Astrocyte (in vitro differentiated cells and primary cell): ENCODE data around the gene SUN1. TPM values are rescaled to one million over a fixed set of nuclear protein-coding genes. Genes with fewer than 3 reads are reported as not detected.

Experiments
- DNase-seq: peaks from one replicate; pipeline ENCODE4 v3.0.0-alpha.2; 2010; ENCODE audit warnings: low read depth
- FAIRE-seq: peaks from 2 replicates; lab custom pipeline; 2011; peaks lifted over from hg19 to GRCh38; lab: Jason Lieb, UNC
- H2AFZ ChIP-seq: 2 replicates; pipeline ENCODE4 v1.6.0; 2012; ENCODE audit warnings: low read depth, low read length, inconsistent platforms
- H3K27ac ChIP-seq: 2 replicates; pipeline ENCODE4 v1.5.1; 2011; ENCODE audit warnings: low read depth, low read length, inconsistent platforms
- H3K27me3 ChIP-seq: 2 replicates; pipeline ENCODE4 v1.6.0; 2011; ENCODE audit warnings: low read length, inconsistent platforms; ENCODE audit not compliant: insufficient read depth
- H3K36me3 ChIP-seq: 2 replicates; pipeline ENCODE4 v1.5.1; 2011; ENCODE audit warnings: low read length, inconsistent platforms; ENCODE audit not compliant: insufficient read depth
- H3K4me1 ChIP-seq: 2 replicates; pipeline ENCODE4 v1.5.1; 2011; ENCODE audit warnings: low read length, inconsistent platforms; ENCODE audit not compliant: insufficient read depth
- H3K4me2 ChIP-seq: 2 replicates; pipeline ENCODE4 v1.6.0; 2012; ENCODE audit warnings: low read length, inconsistent platforms
- H3K4me3 ChIP-seq: 2 replicates; pipeline ENCODE4 v1.5.1; 2011; ENCODE audit warnings: low read depth, mild to moderate bottlenecking, low read length, inconsistent platforms; ENCODE audit not compliant: insufficient read depth
- H3K79me2 ChIP-seq: 2 replicates; pipeline ENCODE4 v1.6.0; 2012; ENCODE audit warnings: mild to moderate bottlenecking, low read length, inconsistent platforms; ENCODE audit not compliant: insufficient read depth
- H3K9ac ChIP-seq: 2 replicates; pipeline ENCODE4 v1.6.0; 2012; ENCODE audit warnings: mild to moderate bottlenecking, low read length, inconsistent platforms
- H3K9me3 ChIP-seq: 2 replicates; pipeline ENCODE4 v1.5.1; 2012; ENCODE audit warnings: low read depth, mild to moderate bottlenecking, low read length, inconsistent platforms; ENCODE audit not compliant: insufficient read depth
- H4K20me1 ChIP-seq: 2 replicates; pipeline ENCODE4 v1.6.0; 2012; ENCODE audit warnings: low read length, inconsistent platforms; ENCODE audit not compliant: insufficient read depth
- H3K27ac Mint-ChIP-seq: one replicate; pipeline ENCODE4 v1.8.0; 2021; ENCODE audit warnings: mild to moderate bottlenecking, mixed read lengths; ENCODE audit not compliant: unreplicated experiment
- H3K27me3 Mint-ChIP-seq: one replicate; pipeline ENCODE4 v1.8.0; 2021; ENCODE audit warnings: low read depth, mixed read lengths; ENCODE audit not compliant: unreplicated experiment
- H3K36me3 Mint-ChIP-seq: one replicate; pipeline ENCODE4 v1.8.0; 2021; ENCODE audit warnings: low read depth, mixed read lengths; ENCODE audit not compliant: unreplicated experiment
- H3K4me1 Mint-ChIP-seq: one replicate; pipeline ENCODE4 v1.8.0; 2021; ENCODE audit warnings: low read depth, mixed read lengths; ENCODE audit not compliant: unreplicated experiment
- H3K4me3 Mint-ChIP-seq: one replicate; pipeline ENCODE4 v1.8.0; 2021; ENCODE audit warnings: mild to moderate bottlenecking, moderate library complexity, mixed read lengths; ENCODE audit not compliant: unreplicated experiment
- H3K9me3 Mint-ChIP-seq: one replicate; pipeline ENCODE4 v1.8.0; 2021; ENCODE audit warnings: mild to moderate bottlenecking, mixed read lengths; ENCODE audit not compliant: unreplicated experiment
- CTCF ChIP-seq: IDR thresholded peaks from 2 replicates; pipeline ENCODE4 v1.5.1; 2011; ENCODE audit warnings: low read depth, mild to moderate bottlenecking, inconsistent platforms, low read length, moderate library complexity; ENCODE audit not compliant: insufficient read depth
- EZH2 ChIP-seq: IDR thresholded peaks from 2 replicates; pipeline ENCODE4 v1.6.1; 2012; ENCODE audit warnings: mild to moderate bottlenecking, low read length, inconsistent platforms; ENCODE audit not compliant: insufficient read depth
- total RNA-seq: library from RNA; stranded (reverse); gene quantifications from 2 replicates; pipeline ENCODE4 v1.2.1, GENCODE V29; 2021

Gene SUN1
- total RNA-seq, 1 donor from 2014 or later: 121 TPM

- TF ChIP-seq CTCF (no peak), EZH2 (no peak)
- no peak overlapping the region for H3K27ac ChIP-seq
- H3K27me3 Mint-ChIP-seq: peaks cover 17% of the 10 kb centered on the region
- no peaks in the 10 kb centered on the region for H3K9me3 ChIP-seq
- no peak overlapping the region for H3K27ac Mint-ChIP-seq
- H3K27me3 ChIP-seq: peaks cover 4% of the 10 kb centered on the region
- H3K4me1 Mint-ChIP-seq: no peaks in the 10 kb centered on the region
- no peak overlapping the region for H2AFZ ChIP-seq
- H3K9me3 Mint-ChIP-seq: no peaks in the 10 kb centered on the region
- H3K4me3 Mint-ChIP-seq: no peak overlapping the region
- H3K4me1 ChIP-seq: peaks cover 8% of the 10 kb centered on the region
- H3K79me2 ChIP-seq: no peaks in the 10 kb centered on the region
- H3K4me3 ChIP-seq: no peak overlapping the region
- no peak for DNase-seq
- no peak for FAIRE-seq
- H4K20me1 ChIP-seq: no peaks in the 10 kb centered on the region
- H3K36me3 ChIP-seq: no peaks in the 10 kb centered on the region
- no peaks in the 10 kb centered on the region for H3K36me3 Mint-ChIP-seq
- no peak overlapping the region for H3K4me2 ChIP-seq
- H3K9ac ChIP-seq: no peak overlapping the region
Measured at GRCh38 chr7:906776-907157, 74.5 kb downstream of the SUN1 start.

- H3K27ac ChIP-seq: no peak overlapping the region
- no peak overlapping the region for H3K4me3 Mint-ChIP-seq
- H3K79me2 ChIP-seq: no peaks in the 10 kb centered on the region
- H3K9ac ChIP-seq: no peak overlapping the region
- no peaks in the 10 kb centered on the region for H4K20me1 ChIP-seq
- H3K4me1 ChIP-seq: peaks cover 8% of the 10 kb centered on the region
- no peaks in the 10 kb centered on the region for H3K9me3 Mint-ChIP-seq
- no peaks in the 10 kb centered on the region for H3K36me3 Mint-ChIP-seq
- no peaks in the 10 kb centered on the region for H3K36me3 ChIP-seq
- no peak overlapping the region for H3K4me3 ChIP-seq
- no peak overlapping the region for H3K4me2 ChIP-seq
- H3K9me3 ChIP-seq: no peaks in the 10 kb centered on the region
- peaks cover 4% of the 10 kb centered on the region for H3K27me3 ChIP-seq
- FAIRE-seq (no peak), DNase-seq (no peak)
- TF ChIP-seq EZH2: no peak
- no peak for TF ChIP-seq CTCF
- H3K4me1 Mint-ChIP-seq: no peaks in the 10 kb centered on the region
- H2AFZ ChIP-seq: no peak overlapping the region
- H3K27me3 Mint-ChIP-seq: peaks cover 17% of the 10 kb centered on the region
- H3K27ac Mint-ChIP-seq: no peak overlapping the region
Measured at GRCh38 chr7:907158-907980, 75.1 kb downstream of the SUN1 start.

GRCh38 chr7:908159-908581 lies 75.9 kb downstream of the SUN1 start:
- Histone ChIP-seq H3K27ac (no peak overlapping the region), H3K9me3 (no peaks in the 10 kb centered on the region), H4K20me1 (no peaks in the 10 kb centered on the region), H3K9ac (no peak overlapping the region), H3K79me2 (no peaks in the 10 kb centered on the region), H3K4me1 (peaks cover 8% of the 10 kb centered on the region), H3K4me3 (no peak overlapping the region), H3K36me3 (no peaks in the 10 kb centered on the region), H2AFZ (peak overlapping the region; percentile 37), H3K4me2 (peak overlapping the region; percentile 71), H3K27me3 (peaks cover 4% of the 10 kb centered on the region)
- no peak overlapping the region for H3K27ac Mint-ChIP-seq
- H3K4me3 Mint-ChIP-seq: no peak overlapping the region
- FAIRE-seq (no peak), DNase-seq (no peak)
- no peak for TF ChIP-seq EZH2
- TF ChIP-seq CTCF: no peak
- H3K27me3 Mint-ChIP-seq: peaks cover 12% of the 10 kb centered on the region
- H3K4me1 Mint-ChIP-seq: no peaks in the 10 kb centered on the region
- H3K36me3 Mint-ChIP-seq: no peaks in the 10 kb centered on the region
- H3K9me3 Mint-ChIP-seq: no peaks in the 10 kb centered on the region
